ENCODE results near the gene FAM131A. TPM values are rescaled to one million over a fixed set of nuclear protein-coding genes. Genes with fewer than 3 reads are reported as not detected.

FAM131A gene
- total RNA-seq, 1 donor from 2014 or later: 17.0 TPM

DNA sequence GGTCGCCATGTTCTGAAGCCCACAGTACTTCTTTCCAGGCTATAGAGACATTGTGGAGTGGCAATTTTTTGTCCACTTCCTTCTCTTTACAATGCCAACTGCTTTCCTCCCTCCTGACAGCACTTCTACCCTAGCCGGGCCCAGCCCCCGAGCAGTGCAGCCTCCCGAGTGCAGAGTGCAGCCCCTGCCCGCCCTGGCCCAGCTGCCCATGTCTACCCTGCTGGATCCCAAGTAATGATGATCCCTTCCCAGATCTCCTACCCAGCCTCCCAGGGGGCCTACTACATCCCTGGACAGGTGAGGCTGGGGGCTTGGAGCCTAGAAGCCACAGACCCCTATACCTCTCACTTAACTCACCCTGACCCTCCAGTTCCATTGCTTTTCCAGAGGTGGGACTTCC, 20.2 kb upstream of the FAM131A start:
- Histone ChIP-seq H3K4me3 (peak overlapping the region; percentile 94), H3K27me3 (ENCODE audit: low read depth) (no peaks in the 10 kb centered on the region)
- intact Hi-C loops (cut with DNase I): no loop called here

DNA sequence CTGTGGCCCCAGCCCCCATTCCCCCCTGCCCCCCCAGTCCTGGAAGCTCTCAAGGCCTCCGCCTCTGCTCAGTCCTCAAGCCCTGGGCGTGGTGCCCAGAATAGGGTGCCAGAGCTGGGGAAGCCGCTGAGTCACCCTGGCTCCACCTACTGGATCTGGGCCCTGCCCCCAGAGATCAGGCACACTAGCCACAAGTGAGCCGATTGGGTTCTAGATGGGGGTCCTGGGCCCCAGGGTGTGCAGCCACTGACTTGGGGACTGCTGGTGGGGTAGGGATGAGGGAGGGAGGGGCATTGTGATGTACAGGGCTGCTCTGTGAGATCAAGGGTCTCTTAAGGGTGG, 17.3 kb upstream of the FAM131A start:
- TF ChIP-seq, protein P1, sequence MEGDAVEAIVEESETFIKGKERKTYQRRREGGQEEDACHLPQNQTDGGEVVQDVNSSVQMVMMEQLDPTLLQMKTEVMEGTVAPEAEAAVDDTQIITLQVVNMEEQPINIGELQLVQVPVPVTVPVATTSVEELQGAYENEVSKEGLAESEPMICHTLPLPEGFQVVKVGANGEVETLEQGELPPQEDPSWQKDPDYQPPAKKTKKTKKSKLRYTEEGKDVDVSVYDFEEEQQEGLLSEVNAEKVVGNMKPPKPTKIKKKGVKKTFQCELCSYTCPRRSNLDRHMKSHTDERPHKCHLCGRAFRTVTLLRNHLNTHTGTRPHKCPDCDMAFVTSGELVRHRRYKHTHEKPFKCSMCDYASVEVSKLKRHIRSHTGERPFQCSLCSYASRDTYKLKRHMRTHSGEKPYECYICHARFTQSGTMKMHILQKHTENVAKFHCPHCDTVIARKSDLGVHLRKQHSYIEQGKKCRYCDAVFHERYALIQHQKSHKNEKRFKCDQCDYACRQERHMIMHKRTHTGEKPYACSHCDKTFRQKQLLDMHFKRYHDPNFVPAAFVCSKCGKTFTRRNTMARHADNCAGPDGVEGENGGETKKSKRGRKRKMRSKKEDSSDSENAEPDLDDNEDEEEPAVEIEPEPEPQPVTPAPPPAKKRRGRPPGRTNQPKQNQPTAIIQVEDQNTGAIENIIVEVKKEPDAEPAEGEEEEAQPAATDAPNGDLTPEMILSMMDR (IDR thresholded peaks at IDR 0.05): no peak
- Histone ChIP-seq H3K27ac (peak overlapping the region; percentile 83), H3K9me3 (no peaks in the 10 kb centered on the region), H3K4me3 (peak overlapping the region; percentile 47), H3K4me1 (peaks cover 68% of the 10 kb centered on the region), H3K36me3 (peaks cover 67% of the 10 kb centered on the region), H3K27me3 (ENCODE audit: low read depth) (no peaks in the 10 kb centered on the region)
- intact Hi-C loops (cut with DNase I): no loop called here
- peak; percentile 97 for DNase-seq
- ATAC-seq: peak; percentile 93 to 94

More for the DNA sequence above, 20.2 kb upstream of the FAM131A start:
- ATAC-seq: no peak
- no peaks in the 10 kb centered on the region for H3K9me3 ChIP-seq
- H3K36me3 ChIP-seq: peaks cover 39% of the 10 kb centered on the region
- no peak overlapping the region for H3K27ac ChIP-seq
- no peak for DNase-seq
- TF ChIP-seq, protein P1 (IDR thresholded peaks at IDR 0.05): no peak
- peaks cover 64% of the 10 kb centered on the region for H3K4me1 ChIP-seq

DNA sequence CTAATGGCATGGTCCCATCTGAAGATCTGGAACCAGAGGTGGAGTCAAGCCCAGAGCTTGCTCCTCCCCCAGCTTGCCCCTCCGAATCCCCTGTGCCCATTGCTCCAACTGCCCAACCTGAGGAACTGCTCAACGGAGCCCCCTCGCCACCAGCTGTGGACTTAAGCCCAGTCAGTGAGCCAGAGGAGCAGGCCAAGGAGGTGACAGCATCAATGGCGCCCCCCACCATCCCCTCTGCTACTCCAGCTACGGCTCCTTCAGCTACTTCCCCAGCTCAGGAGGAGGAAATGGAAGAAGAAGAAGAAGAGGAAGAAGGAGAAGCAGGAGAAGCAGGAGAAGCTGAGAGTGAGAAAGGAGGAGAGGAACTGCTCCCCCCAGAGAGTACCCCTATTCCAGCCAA, 15.7 kb upstream of the FAM131A start:
- no peak overlapping the region for H3K4me3 ChIP-seq
- H3K36me3 ChIP-seq: peaks cover 83% of the 10 kb centered on the region
- no peak overlapping the region for H3K27ac ChIP-seq
- no peaks in the 10 kb centered on the region for H3K27me3 ChIP-seq (ENCODE audit: low read depth)
- TF ChIP-seq, protein P1 (IDR thresholded peaks at IDR 0.05): no peak
- peaks cover 56% of the 10 kb centered on the region for H3K4me1 ChIP-seq
- H3K9me3 ChIP-seq: no peaks in the 10 kb centered on the region
- DNase-seq (no peak), ATAC-seq (no peak)
- intact Hi-C loops (cut with DNase I): no loop called here

DNA sequence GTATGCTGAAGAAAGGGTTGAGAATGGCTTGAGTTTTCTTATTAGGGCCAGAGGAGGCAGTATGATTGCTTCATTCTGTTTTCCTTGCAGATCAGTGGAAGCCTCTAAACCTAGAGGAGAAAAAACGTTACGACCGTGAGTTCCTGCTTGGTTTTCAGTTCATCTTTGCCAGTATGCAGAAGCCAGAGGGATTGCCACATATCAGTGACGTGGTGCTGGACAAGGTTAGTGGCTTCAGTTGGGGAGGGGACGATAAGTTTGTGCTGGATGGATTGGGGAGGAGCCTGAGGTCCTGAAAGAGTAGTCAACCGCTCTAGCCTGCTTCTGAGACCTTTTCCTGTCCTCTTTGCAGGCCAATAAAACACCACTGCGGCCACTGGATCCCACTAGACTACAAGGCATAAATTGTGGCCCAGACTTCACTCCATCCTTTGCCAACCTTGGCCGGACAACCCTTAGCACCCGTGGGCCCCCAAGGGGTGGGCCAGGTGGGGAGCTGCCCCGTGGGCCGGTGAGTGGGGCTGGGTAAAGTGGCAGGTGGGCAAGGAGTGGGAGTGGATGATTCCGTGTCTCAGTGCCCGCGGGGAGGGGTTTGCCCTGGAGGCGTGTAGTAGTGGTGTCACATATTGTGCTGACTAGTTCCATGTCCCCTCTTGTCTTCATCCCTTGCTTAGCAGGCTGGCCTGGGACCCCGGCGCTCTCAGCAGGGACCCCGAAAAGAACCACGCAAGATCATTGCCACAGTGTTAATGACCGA, 14.5 kb upstream of the FAM131A start:
- Histone ChIP-seq H3K27me3 (ENCODE audit: low read depth) (no peaks in the 10 kb centered on the region), H3K27ac (no peak overlapping the region), H3K4me1 (peaks cover 43% of the 10 kb centered on the region), H3K36me3 (peaks cover 84% of the 10 kb centered on the region), H3K4me3 (no peak overlapping the region), H3K9me3 (no peaks in the 10 kb centered on the region)
- no peak for DNase-seq
- ATAC-seq: no peak
- intact Hi-C loops (cut with DNase I): no loop called here
- TF ChIP-seq, protein P1 (IDR thresholded peaks at IDR 0.05): no peak

DNA sequence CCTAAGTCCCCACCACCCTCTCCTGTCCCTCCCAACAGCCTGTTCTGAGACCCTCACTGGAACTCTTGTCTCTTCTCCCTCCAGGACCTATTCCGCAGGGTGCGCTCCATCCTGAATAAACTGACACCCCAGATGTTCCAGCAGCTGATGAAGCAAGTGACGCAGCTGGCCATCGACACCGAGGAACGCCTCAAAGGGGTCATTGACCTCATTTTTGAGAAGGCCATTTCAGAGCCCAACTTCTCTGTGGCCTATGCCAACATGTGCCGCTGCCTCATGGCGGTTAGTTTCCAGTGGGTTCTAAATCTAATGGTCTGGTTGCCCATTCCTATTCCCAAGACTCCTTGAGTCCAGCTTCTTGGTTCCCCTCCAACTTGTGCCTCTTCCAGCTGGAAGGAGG, 13.7 kb upstream of the FAM131A start:
- H3K4me3 ChIP-seq: no peak overlapping the region
- no peaks in the 10 kb centered on the region for H3K9me3 ChIP-seq
- H3K4me1 ChIP-seq: peaks cover 36% of the 10 kb centered on the region
- ATAC-seq: no peak
- no peaks in the 10 kb centered on the region for H3K27me3 ChIP-seq (ENCODE audit: low read depth)
- TF ChIP-seq, protein P1 (IDR thresholded peaks at IDR 0.05): no peak
- H3K36me3 ChIP-seq: peaks cover 85% of the 10 kb centered on the region
- intact Hi-C loops (cut with DNase I): no loop called here
- no peak overlapping the region for H3K27ac ChIP-seq
- no peak for DNase-seq
